HG02623 (cell line): ENCODE data around the gene NUAK2.

Source experiments
- ATAC-seq: cut with Tn5 transposase; IDR thresholded peaks from one replicate; pipeline ENCODE4 v1.9.1; 2021; ENCODE audit warnings: moderate library complexity; ENCODE audit not compliant: unreplicated experiment

NUAK2 gene

DNA sequence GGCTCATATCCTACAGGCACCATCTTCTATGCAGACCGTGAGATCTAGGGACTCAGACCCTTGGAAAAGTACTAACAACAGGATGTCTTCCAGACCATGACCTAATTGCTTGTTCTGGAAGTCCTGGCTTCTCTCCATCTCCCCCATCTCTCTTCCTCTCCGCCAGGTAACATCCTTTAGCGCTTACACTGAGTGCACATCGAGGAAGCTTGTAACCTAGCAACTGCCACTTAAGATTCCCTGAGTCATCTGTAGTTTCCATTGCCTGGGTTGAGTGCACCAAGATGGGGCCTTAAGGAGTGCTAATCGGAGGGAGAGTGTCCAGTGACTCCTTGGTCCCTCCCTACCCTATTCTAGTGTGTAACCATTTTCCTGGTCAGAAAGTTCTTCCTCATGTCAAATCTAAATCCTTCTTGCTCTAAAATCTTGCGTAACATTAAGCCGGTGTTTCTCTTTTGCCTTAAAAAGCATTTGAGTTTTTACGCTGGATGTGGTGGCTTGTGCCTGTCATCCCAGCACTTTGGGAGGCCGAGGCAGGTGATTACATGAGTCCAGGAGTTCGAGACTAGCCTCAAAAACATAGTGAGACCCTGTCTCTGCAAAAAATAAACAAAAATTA, 25.5 kb upstream of the NUAK2 start:
- ATAC-seq: no peak

DNA sequence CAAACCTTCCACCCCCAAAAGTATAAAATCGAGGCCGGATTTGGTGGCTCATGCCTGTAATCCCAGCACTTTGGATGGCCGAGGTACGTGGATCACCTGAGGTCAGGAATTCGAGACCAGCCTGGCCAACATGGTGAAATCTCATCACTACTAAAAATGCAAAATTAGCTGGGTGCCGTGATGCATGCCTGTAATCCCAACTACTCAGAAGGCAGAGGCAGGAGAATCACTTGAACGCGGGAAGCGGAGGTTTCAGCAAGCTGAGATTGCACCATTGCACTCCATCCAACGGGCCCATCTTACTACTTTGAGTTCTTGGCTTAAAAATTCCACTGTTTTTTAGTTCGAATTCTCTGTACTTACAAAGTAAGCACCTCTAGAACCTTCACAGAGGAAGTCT, 24.2 kb upstream of the NUAK2 start:
- ATAC-seq: no peak

DNA sequence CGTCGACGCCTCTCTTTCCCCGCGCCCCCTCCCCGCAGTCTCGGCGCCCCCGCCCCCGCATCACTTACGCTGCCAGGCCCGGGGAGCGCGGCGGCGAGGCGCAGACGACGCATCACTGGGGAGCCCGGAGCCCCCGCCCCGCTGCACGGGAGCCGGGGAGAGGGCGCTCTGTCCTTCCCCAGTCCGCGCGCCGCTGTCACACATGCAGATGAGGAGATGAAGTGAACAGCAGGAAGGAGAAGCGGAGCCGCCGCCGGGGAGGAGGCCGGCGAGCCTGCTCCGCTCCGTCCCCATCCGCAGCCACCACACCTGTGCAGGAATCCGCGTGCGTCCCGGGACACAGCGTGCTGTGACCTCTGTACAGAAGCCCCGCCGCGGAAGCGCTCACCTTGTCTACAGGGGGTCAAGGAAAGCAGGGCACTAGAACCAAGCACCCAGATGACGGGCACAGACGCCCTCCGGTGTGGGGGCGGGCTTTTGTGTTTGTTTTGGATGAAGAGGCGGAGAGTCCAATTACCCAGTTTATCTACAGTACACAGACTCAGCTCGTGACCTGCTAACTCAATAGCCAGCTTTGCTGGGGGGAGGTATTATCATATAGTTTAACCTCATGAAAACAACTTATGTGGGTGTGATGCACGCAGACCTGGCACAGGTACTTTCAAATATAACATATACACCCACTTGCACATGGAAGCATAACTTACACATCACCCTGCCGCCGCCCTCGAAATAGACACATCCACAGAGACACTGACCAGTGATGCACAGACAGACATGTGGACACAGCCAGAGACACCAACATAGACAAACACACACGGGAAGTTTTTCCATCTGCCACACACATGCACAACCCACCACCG, 22.8 kb upstream of the NUAK2 start:
- no peak for ATAC-seq

DNA sequence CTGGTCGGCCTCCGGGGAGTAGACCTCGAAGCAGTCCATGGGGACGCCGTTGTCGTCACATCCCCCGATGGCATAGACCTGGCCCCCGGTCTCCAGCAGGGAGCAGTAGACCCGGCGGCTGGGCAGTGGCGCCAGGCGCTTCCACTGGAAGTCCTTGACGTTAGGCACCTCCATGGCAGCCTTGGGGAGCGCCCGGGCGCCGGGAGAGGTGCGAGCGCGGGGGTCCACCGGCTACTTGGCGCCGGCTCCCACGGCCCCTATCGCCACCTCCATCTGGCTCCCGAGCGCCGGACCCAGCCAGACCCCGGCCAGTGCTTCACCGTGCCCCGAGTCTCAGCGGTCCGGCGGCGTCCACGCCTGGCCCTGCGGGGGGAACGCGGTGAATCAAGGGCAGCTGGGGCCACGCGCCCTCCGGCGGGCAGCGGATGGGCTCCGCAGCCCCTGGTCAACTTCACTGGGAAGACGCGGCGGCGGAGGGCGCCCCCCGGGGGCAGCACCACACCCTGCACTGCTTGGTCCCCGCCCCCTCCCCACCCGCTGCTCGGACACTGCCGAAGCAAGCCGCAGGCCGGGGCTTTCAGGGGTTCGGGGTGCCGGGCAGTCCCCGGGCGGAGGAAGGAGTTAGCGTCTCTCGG, 22.0 kb upstream of the NUAK2 start:
- ATAC-seq: no peak

DNA sequence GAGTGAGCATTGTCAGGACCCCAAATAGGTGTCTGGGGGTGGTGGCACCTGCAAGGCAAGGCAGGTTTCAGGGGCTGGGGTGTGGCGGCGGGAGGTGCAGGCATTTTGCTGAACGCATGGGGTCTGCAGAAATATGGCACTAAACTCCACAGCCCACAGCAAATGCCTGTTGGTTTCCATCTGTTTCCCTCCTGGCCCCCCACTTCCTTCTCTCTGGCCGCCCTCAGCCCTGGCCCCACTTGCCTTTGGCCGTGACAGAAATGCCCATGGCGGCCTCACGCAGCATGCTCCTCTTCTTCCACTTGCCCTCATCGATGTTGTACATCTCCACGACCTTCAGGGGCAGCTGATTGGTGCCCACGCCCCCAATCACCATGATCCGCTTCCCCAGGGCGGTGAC, 21.4 kb upstream of the NUAK2 start:
- ATAC-seq: no peak

DNA sequence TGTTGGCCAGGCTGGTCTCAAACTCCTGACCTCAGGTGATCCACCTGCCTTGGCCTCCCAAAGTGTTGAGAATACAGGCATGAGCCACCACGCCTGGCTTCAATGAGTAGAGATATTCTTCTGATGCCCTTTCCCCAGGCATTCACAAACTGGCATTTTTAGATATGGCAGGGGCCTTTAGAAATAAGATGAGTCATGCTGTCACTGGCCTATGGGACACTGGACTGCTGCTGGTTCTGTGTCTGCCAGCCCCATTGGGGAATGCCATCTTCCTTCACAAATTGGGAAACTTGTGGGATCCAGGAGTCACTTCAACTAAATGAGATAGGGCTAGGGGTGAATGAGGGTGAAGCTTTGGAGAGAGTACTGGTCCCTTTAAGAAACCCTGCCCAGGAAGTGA, 19.1 kb upstream of the NUAK2 start:
- no peak for ATAC-seq

DNA sequence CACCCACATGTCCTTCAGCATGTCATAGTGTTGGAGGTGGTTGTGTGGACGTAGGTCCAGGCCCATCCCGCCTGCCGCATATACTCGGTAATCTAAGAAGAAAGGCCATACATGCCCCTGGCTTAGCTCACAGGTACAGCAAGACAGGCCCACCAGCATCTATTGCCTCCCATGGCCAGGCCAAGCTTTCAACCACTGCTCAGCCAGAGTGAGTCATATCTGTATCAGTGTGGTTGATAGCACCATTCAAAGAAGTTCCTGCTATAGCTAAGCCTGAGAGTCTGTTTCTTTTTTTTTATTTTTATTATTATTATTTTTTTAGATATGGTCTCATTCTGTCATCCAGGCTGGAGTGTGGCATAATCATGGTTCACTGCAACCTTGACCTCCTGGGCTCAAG, 18.2 kb upstream of the NUAK2 start:
- ATAC-seq: no peak

DNA sequence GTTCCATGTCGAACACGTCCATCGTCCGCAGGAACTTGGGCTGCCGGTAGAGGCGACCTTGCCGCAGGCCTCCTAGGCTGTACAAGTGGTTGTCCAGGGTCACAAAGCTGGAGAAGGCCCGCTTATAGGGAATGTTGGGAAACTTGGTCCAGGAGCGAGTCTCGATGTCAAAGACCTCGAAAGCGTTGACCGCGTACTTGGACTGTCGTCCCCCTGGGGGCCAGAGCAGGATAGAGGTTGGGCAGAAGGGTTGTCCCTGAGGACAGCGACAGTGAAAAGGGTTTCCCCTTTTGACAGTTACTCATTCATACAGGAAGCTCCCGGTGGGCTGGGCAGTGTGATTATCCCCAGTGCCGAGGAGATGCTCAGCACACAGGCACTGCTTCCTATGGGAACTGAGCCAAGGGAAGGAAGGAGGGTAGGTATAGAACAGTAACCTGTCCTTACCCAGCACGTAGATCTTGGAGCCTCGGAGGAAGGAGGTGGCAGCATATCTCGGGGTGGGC, 17.7 kb upstream of the NUAK2 start:
- no peak for ATAC-seq

DNA sequence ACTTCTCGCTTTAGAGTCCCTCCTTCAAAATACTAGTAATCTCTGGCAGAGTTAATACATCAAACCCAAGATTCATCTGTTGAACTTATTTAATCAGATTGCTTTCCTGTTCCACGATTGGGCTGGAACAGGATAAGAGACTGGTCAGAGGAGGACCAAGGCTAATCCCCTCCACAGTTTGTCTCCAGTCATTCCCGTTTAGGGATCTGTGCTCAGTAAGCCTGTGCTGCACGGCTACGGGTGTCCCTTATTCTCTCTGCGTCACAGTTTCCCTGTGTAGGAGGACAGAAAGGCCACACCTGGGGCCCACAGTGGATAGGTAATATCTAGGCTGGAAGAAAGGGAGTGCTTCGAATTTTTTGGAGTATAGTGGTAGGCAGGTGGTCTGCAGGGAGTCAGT, 16.5 kb upstream of the NUAK2 start:
- ATAC-seq: no peak

DNA sequence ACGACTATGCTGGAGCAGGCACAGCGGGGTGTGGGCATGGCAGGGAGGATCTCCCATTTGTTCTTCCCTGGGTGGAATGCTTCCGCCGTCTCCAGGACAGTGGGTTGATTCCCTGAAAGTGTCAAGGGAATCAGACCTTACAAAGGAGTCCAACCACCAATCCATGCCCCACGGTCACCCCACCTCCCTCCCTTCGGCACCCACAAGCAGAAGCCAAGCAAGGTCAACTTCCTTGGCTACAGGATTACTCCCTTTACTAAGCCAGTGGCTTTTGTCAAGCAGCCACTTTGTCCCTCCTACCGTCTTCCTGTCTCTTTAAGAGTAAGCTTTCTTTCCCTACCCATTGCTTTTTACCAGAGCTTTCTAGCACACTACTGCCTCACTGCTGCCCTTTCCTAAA, 15.9 kb upstream of the NUAK2 start:
- ATAC-seq: no peak

DNA sequence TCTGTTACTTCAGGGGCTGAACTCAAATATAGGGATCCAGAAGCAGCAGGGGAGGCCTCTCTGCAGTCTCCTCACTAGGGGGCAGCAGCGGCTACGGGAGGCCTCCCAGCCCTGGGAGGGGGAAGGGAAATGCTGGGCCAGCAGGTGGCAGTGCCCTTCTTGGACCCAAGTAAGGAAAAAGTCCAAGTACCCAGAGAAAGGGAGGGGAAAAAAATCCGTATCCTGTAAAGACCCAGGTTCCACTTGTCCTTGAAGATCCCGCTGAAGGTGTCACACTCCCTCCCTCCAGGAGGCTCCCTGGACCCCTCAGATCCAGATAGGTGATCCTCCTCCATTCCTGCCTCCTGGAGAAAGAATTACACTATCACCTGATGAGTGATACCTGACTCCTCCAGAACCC, 14.1 kb upstream of the NUAK2 start:
- ATAC-seq: no peak

DNA sequence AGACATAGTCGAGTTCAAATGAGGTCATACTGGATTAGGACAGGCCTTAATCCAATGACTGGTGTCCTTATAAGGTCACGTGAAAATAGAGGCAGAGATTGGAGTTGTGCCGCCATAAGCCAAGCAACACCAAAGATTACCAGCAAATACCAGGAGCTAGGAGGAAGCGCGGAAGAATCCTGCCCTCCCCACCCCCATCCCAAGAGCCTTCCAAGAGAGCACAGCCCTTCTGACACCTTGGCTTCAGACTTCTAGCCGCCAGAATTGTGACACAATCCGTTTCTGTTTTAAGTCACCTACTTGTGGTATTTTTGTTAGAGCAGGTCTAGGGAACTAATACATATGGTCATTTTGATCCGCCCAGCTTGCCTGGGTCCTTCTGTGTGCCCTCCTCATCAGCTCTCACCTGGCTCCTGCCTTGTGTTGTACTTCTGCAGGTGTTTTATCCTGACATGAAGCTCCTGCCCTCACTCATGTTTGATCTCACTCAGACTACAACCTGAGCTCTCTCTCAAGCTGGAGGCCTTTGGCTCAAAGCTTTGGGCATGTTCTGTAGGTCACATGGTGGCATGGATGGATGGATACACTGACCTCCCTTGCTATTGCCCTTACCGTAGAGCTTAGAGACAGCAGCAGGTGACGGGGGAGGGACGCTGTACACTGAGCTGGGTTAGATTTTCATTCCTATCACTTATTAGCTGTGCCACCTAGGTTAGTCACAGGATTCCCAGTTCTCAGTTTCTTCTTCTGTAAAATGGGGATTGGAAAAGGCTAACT, 10.7 kb upstream of the NUAK2 start:
- ATAC-seq: no peak

DNA sequence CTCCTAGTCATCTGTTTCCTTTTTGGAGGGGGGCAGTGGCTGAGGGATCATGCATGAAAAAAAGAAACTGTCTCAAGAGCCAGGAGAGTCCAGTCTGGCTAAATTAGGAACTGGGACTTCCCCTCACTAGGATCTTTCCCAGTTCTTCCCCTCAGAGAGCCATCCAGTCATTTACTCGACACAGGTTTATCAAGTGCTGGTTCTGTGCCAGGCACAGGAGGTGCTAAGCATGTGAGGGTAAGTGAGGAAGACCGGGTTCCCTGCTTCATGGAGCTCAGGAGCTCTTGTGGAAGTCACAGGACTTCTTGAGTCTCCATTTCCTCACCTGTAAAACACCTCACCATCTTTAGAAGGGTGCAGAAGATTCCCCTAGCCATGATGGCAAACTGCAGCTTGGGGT, 8.6 kb upstream of the NUAK2 start:
- no peak for ATAC-seq

DNA sequence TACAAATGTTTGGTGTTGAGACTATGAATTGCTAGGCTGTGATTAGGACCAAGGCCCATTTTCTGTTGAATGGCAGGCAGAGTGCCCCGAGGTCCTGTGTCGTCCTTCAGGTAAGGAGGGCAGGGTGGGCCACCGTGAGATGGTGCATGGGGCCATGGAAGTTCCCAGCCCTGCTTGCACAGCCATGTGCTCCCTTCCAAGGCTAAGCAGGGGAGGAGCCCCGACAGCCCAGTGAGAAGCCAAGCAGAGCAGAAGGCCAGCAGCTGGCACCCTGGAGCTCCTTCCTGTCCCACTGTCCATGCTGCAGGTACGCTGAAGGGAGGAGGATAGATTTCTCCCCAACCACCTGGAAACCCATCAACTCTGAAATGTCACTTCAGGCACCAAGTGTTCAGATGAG, 8.2 kb upstream of the NUAK2 start:
- ATAC-seq: no peak

DNA sequence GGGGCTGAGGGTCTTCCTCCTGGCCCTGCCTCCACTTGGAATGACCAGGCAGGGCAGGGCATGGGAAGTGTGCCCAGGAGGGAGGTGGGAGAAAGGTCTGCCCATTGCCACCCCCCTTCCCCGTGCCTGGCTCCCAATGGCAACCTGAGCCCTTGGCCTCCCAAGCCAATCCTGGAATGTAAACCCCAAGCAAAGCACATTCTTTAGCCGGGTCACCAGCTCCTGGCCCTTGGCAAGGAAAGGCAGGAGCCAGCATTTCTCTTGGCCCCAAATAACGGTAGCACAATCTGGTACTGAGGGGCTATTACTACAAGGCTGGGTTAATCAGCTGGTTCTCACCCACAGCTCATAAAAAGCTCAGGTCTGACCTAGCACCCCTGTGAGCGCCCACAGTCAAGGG, 6.9 kb upstream of the NUAK2 start:
- no peak for ATAC-seq

DNA sequence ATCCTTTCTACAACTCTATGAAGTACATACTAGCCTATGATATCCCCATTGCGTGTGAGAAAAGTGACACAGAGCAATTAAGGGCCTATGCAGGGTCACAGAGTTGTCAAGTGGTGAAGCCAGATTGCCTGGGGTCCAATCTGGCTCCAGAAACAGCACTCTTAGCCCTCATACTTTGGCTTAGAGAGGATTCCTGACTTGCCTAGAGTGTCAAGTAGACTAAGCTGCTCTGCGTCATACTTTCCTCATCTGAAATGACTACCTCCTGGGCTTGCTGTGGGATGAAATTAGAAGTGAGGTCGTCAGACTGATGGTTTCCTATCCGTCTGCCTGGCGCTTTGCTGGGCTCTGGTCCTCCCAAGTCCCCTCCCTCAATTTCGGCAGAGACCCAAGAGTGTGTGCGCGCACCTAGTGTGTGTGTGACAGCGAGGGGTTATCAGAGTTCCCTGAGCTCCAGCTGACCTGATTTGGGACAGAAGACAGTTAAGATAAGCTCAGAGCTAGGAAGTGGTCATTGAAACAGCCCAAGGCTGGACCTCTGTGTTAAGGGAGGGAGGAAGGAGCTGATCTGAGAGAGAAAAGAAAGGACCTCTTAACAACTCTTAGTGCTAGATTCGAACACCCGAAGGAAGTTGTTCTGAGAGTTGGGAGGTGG, 5.4 kb upstream of the NUAK2 start:
- ATAC-seq: no peak

DNA sequence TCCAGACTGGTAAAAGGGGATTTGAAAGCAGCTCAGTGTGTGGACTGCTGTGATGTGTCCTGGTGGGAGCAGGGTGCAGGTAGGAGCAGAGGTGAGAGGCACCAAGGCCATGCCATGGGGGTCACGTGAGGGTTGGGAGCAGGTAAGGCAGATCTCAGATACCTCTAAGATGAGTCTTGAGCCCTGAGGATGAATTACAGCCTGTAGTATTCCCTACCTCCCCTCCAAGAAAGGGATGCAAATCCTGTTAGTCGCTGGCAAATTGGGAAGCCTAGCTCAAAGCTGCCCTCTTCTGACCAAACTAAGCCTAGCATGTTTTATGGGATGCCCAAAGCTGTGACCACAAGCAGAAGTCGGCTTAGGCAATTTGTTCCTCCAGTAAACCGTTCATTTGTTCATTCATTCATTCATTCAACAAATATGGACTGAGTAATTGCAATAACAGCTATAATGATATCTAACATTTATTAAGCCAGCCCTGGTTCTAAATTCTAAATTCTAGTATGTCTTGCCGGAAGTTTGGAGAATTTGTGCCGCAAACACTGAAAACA, 3.9 kb upstream of the NUAK2 start:
- no peak for ATAC-seq

DNA sequence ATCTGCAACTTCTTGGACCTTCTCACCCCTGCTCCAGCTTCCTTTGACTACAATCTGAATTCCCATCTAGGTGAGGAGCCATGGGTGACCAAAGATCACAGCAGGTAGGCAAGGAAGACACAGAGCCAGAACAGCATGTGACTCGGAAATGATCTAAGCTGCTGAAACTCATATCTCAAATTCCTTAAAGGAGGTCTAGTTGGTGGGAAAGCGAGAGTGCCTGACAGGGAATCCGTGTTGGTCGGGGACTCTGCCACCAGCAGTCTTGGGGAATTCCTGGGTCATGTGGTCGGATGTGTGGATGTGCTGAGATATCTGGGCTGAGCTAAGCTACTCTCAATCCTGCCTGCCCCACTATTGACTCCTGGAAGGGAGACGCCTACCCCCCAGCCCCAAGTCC, 3.2 kb upstream of the NUAK2 start:
- no peak for ATAC-seq

DNA sequence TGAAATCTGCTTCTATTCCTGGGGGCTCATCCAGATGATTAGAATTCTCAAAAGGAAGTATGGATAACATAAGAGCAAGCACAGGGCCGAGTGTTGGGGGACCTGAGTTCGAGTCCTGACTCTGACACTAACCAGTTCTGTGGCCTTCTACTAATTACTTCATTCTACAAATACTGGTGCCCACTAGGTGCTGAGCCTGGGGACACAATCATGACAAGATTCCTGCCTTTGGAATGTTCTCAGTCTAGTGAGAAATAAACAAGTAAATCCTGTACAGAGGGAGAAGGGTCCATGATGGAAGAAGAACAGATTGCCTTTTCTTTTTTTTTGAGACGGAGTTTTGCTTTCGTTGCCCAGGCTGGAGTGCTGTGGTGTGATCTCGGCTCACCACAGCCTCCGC, 2.2 kb upstream of the NUAK2 start:
- no peak for ATAC-seq

DNA sequence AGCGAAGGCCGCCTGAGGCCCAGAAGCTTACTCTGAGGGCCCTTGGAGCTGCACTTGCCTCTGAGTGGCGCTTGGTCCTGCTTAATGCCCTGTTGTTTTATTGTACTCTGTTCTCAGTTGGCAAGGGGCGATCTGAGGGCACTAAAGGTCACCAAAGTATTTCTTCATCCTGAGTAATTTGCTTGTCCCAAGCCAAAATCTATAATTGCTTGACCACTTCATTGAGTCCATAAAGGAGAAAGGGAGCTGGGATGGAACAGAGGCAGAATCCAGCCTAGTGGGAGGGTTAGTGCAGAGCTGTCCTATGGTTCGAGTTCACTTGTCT, 376 bp upstream of the NUAK2 start:
- ATAC-seq: no peak
